Measurements from ENCODE around the gene HORMAD2.

- TF ChIP-seq EZH2 (IDR thresholded peaks at IDR 0.05; ENCODE audit: insufficient read depth, poor library complexity, severe bottlenecking), result no peak
- peak; percentile 63 for TF ChIP-seq EZH2phosphoT487 (IDR thresholded peaks at IDR 0.05; ENCODE audit: insufficient read depth, low read depth)
Observed at GRCh38 chr22:30196141-30196879, 116.0 kb downstream of the HORMAD2 start.
